KOPT-K1 (cell line): Measurements from ENCODE around the gene LGALS4.
"Not testable (repeated sequence)": the region's sequence is repeated elsewhere in the genome, so short reads cannot be mapped to it uniquely, and the experiment has no call there.

Experiments used
- H3K27ac ChIP-seq: fragments of 200-600 bp; sonication (generic); 2 replicates; pipeline ENCODE4 v1.5.1; 2016; ENCODE audit warnings: antibody characterized with exemption, mild to moderate bottlenecking, low read depth, low read length; ENCODE audit not compliant: poor library complexity, severe bottlenecking
- H3K36me3 ChIP-seq: fragments of 200-600 bp; sonication (generic); 2 replicates; pipeline ENCODE4 v1.5.1; 2017; ENCODE audit warnings: antibody characterized with exemption, mild to moderate bottlenecking, low read length, moderate library complexity; ENCODE audit not compliant: insufficient read depth
- H3K9me3 ChIP-seq: fragments of 200-600 bp; sonication (generic); 2 replicates; pipeline ENCODE4 v1.5.1; 2017; ENCODE audit warnings: antibody characterized with exemption, low read length, mild to moderate bottlenecking; ENCODE audit not compliant: insufficient read depth, poor library complexity, severe bottlenecking

LGALS4 gene

GRCh38 chr19:38760805-38761517 is 51.8 kb downstream of the LGALS4 start:
- H3K9me3 ChIP-seq, H3K27ac ChIP-seq, H3K36me3 ChIP-seq: not testable (repeated sequence)

GRCh38 chr19:38759590-38760003 is 53.1 kb downstream of the LGALS4 start:
- no peaks in the 10 kb centered on the region for H3K9me3 ChIP-seq
- H3K27ac ChIP-seq: no peak overlapping the region
- H3K36me3 ChIP-seq: no peaks in the 10 kb centered on the region

GRCh38 chr19:38754196-38754595 is 58.5 kb downstream of the LGALS4 start:
- not testable (repeated sequence) for H3K9me3 ChIP-seq, H3K27ac ChIP-seq, H3K36me3 ChIP-seq

DNA sequence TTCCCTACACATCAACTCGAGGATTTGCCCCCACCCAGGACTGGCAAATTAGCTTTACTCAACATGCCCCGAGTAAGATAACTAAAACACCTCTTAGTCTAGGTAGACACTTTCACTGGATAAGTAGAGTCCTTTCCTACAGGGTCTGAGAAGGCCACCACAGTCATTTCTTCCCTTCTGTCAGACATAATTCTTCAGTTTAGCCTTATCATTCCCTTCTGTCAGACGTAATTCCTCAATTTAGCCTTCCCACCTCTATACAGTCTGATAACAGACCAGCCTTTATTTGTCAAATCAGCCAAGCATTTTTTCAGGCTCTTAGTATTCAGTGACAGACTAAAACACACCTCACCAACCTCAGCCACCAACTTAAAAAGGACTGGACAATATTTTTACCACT is 59.0 kb downstream of the LGALS4 start:
- not testable (repeated sequence) for H3K36me3 ChIP-seq, H3K27ac ChIP-seq, H3K9me3 ChIP-seq
